ENCODE results near the gene LEPR.
"Not testable (repeated sequence)": the region's sequence is repeated elsewhere in the genome, so short reads cannot be mapped to it uniquely, and the experiment has no call there.

The LEPR gene

GRCh38 chr1:65440915-65441314 is 20.4 kb downstream of the LEPR start:
- no peak for DNase-seq

GRCh38 chr1:65441464-65441863 is 21.0 kb downstream of the LEPR start:
- no peak for DNase-seq

GRCh38 chr1:65442442-65442841 is 22.0 kb downstream of the LEPR start:
- DNase-seq: no peak

- DNase-seq: no peak
Observed at GRCh38 chr1:65443647-65444046, 23.2 kb downstream of the LEPR start.

- DNase-seq: no peak
Observed at GRCh38 chr1:65444128-65444640, 23.7 kb downstream of the LEPR start.

- no peak for DNase-seq
Observed at GRCh38 chr1:65445837-65446236, 25.4 kb downstream of the LEPR start.

GRCh38 chr1:65449214-65449823 is 28.9 kb downstream of the LEPR start:
- DNase-seq: no peak

GRCh38 chr1:65455678-65456077 is 35.2 kb downstream of the LEPR start:
- DNase-seq: not testable (repeated sequence)

- DNase-seq: no peak
Observed at GRCh38 chr1:65456481-65456880, 36.0 kb downstream of the LEPR start.

GRCh38 chr1:65457868-65458267 is 37.4 kb downstream of the LEPR start:
- DNase-seq: no peak

- no peak for DNase-seq
Observed at GRCh38 chr1:65458730-65459396, 38.4 kb downstream of the LEPR start.

GRCh38 chr1:65459397-65459768 is 38.9 kb downstream of the LEPR start:
- DNase-seq: peak; percentile 37

GRCh38 chr1:65465837-65466236 is 45.4 kb downstream of the LEPR start:
- DNase-seq: not testable (repeated sequence)

GRCh38 chr1:65467536-65467935 is 47.1 kb downstream of the LEPR start:
- DNase-seq: no peak

GRCh38 chr1:65469126-65469888 is 48.8 kb downstream of the LEPR start:
- DNase-seq: no peak

- DNase-seq: peak; percentile 8
Observed at GRCh38 chr1:65469889-65470340, 49.4 kb downstream of the LEPR start.

Measured in kidney glomerular epithelial cell (primary cell).